ENCODE measurements around the gene ADAMTS17.

- no peak for TF ChIP-seq CTCF (IDR thresholded peaks at IDR 0.05; ENCODE audit: low read depth, low read length)
- TF ChIP-seq EZH2phosphoT487 (IDR thresholded peaks at IDR 0.05; ENCODE audit: low read depth) = no peak
Measured at GRCh38 chr15:100175406-100176114, 166.2 kb downstream of the ADAMTS17 start.

Measured in OCI-LY3 (cell line).